ENCODE results near the gene FHIT.

DNA sequence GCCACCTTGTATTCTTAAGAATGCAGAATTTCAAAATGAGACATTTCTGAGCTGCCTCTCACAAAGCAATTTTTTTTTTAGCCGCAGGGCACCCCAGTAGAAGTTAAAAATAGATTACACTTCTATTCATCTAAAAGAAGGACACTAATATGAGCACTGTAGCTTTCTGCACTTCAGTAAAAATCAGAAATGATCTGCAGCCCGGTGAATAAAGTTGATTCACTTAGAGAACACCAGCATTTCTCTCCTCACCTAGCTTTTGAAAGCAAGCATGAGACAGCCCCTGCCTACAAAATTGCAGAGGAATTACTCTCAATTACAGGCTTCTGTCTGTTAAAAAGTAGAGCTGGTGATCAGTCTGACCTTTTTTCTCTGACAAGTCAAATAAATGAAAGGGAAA is 1062.4 kb downstream of the FHIT start:
- TF ChIP-seq, protein P1, sequence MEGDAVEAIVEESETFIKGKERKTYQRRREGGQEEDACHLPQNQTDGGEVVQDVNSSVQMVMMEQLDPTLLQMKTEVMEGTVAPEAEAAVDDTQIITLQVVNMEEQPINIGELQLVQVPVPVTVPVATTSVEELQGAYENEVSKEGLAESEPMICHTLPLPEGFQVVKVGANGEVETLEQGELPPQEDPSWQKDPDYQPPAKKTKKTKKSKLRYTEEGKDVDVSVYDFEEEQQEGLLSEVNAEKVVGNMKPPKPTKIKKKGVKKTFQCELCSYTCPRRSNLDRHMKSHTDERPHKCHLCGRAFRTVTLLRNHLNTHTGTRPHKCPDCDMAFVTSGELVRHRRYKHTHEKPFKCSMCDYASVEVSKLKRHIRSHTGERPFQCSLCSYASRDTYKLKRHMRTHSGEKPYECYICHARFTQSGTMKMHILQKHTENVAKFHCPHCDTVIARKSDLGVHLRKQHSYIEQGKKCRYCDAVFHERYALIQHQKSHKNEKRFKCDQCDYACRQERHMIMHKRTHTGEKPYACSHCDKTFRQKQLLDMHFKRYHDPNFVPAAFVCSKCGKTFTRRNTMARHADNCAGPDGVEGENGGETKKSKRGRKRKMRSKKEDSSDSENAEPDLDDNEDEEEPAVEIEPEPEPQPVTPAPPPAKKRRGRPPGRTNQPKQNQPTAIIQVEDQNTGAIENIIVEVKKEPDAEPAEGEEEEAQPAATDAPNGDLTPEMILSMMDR (IDR thresholded peaks at IDR 0.05; ENCODE audit: insufficient read depth, low read length, poor library complexity, severe bottlenecking) = no peak
- TF ChIP-seq EZH2phosphoT487 (conservative IDR thresholded peaks at IDR 0.05; ENCODE audit: low read length) = no peak
